Upper lobe of right lung (tissue), 1 donor: Measurements from ENCODE around the gene CCL20. TPM values are rescaled to one million over a fixed set of nuclear protein-coding genes. Genes with fewer than 3 reads are reported as not detected.
A peak's percentile ranks its signal among the peaks of the same experiment; 100 is the strongest.

Experiments used
- ATAC-seq: fragments of 200-7000 bp; cut with Tn5 transposase; one replicate; pipeline ENCODE4 v1.9.1; 2020; ENCODE audit warnings: mild to moderate bottlenecking, moderate library complexity
- DNase-seq: peaks from one replicate; pipeline ENCODE4 v3.0.0-alpha.2; 2020
- H3K27ac ChIP-seq: fragments of 200-600 bp; one replicate; pipeline ENCODE4 v1.8.0; 2022
- H3K27me3 ChIP-seq: fragments of 200-600 bp; one replicate; pipeline ENCODE4 v1.8.0; 2022; ENCODE audit warnings: mild to moderate bottlenecking
- H3K36me3 ChIP-seq: fragments of 200-600 bp; one replicate; pipeline ENCODE4 v1.8.0; 2022
- H3K4me1 ChIP-seq: fragments of 200-600 bp; one replicate; pipeline ENCODE4 v1.8.0; 2022
- H3K4me3 ChIP-seq: fragments of 200-600 bp; one replicate; pipeline ENCODE4 v1.8.0; 2022; ENCODE audit warnings: mild to moderate bottlenecking
- H3K9me3 ChIP-seq: fragments of 200-600 bp; one replicate; pipeline ENCODE4 v1.8.0; 2022
- CTCF ChIP-seq: fragments of 200-600 bp; IDR thresholded peaks from one replicate; pipeline ENCODE4 v1.8.0; 2022; ENCODE audit warnings: antibody characterized with exemption
- intact Hi-C: fragments of 100-400 bp; cut with DNase I; formaldehyde crosslinking; loops from one replicate; pipeline ENCODE4 v1.11.0; 2022
- total RNA-seq: library from RNA; stranded (reverse); fragmentation: NEBNext Ultra II Directional; extraction: Animal tissue kit (Norgen Biotek cat#: 25700); gene quantifications from one replicate; pipeline ENCODE4 v1.2.1, GENCODE V29; 2021
- donor health status: DM: no; HTN: yes; CAD: no; lungs with severe emphysema.

The CCL20 gene
- total RNA-seq, 1 donor from 2014 or later = 4.9 TPM

- no peaks in the 10 kb centered on the region for H3K9me3 ChIP-seq
- H3K27me3 ChIP-seq = no peaks in the 10 kb centered on the region
- no peaks in the 10 kb centered on the region for H3K4me1 ChIP-seq
- DNase-seq = no peak
- no peak for TF ChIP-seq CTCF
- no peak overlapping the region for H3K4me3 ChIP-seq
- intact Hi-C loops = no loop called here
- no peak for ATAC-seq
- H3K36me3 ChIP-seq = no peaks in the 10 kb centered on the region
- H3K27ac ChIP-seq = no peak overlapping the region
Observed at GRCh38 chr2:227772932-227773331, 40.7 kb upstream of the CCL20 start.

- DNase-seq = no peak
- peak; percentile 75 for ATAC-seq
- peak; percentile 32 for TF ChIP-seq CTCF
- H3K9me3 ChIP-seq = no peaks in the 10 kb centered on the region
- intact Hi-C loops = no loop called here
- H3K27me3 ChIP-seq = no peaks in the 10 kb centered on the region
- H3K27ac ChIP-seq = no peak overlapping the region
- H3K4me3 ChIP-seq = no peak overlapping the region
- H3K36me3 ChIP-seq = no peaks in the 10 kb centered on the region
- no peaks in the 10 kb centered on the region for H3K4me1 ChIP-seq
Observed at GRCh38 chr2:227774011-227774624, 39.5 kb upstream of the CCL20 start.

- Histone ChIP-seq H3K4me3 (no peak overlapping the region), H3K9me3 (no peaks in the 10 kb centered on the region), H3K27me3 (no peaks in the 10 kb centered on the region), H3K4me1 (no peaks in the 10 kb centered on the region), H3K36me3 (no peaks in the 10 kb centered on the region), H3K27ac (no peak overlapping the region)
- DNase-seq (no peak), ATAC-seq (no peak)
- intact Hi-C loops = no loop called here
- no peak for TF ChIP-seq CTCF
Observed at GRCh38 chr2:227774895-227775842, 38.5 kb upstream of the CCL20 start.

- no peaks in the 10 kb centered on the region for H3K9me3 ChIP-seq
- ATAC-seq (no peak), DNase-seq (no peak)
- H3K4me3 ChIP-seq = no peak overlapping the region
- intact Hi-C loops = no loop called here
- H3K27ac ChIP-seq = no peak overlapping the region
- no peak for TF ChIP-seq CTCF
- no peaks in the 10 kb centered on the region for H3K27me3 ChIP-seq
- H3K36me3 ChIP-seq = no peaks in the 10 kb centered on the region
- no peaks in the 10 kb centered on the region for H3K4me1 ChIP-seq
Observed at GRCh38 chr2:227780981-227781615, 32.5 kb upstream of the CCL20 start.

- DNase-seq = no peak
- intact Hi-C loops = no loop called here
- no peak for TF ChIP-seq CTCF
- no peaks in the 10 kb centered on the region for H3K4me1 ChIP-seq
- H3K27me3 ChIP-seq = no peaks in the 10 kb centered on the region
- no peak overlapping the region for H3K27ac ChIP-seq
- no peak for ATAC-seq
- H3K9me3 ChIP-seq = no peaks in the 10 kb centered on the region
- no peaks in the 10 kb centered on the region for H3K36me3 ChIP-seq
- H3K4me3 ChIP-seq = no peak overlapping the region
Observed at GRCh38 chr2:227781841-227782240, 31.8 kb upstream of the CCL20 start.
